Activated CD4-positive, CD25-positive, alpha-beta regulatory T cell treated with anti-CD3 and anti-CD28 coated beads, Interleukin-2, amount 50 U/mL, for 16 hours (primary cell): ENCODE data around the gene PATE1.

Source experiments
- DNase-seq: peaks from one replicate; pipeline ENCODE4 v3.0.0-alpha.2; 2020; ENCODE audit warnings: low read depth, low spot score

The PATE1 gene

DNA sequence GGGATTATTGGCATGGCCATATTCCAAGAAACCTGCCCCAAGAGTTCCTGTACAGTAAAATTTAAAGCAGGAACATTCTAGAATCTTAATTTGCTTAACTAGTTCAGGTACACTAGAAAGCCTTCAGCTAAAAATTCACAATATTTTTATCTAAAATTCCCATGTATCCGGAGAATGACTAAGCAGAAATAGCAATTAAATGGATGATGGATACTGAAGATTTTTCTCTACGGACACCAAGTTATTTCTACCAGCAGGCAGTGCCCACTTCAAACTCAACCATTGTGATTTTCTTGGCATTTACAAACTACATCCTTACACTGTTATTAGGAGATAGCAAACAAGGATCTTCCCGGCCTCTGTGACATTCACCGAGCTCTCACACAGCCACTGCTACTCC, 44.7 kb downstream of the PATE1 start:
- no peak for DNase-seq

DNA sequence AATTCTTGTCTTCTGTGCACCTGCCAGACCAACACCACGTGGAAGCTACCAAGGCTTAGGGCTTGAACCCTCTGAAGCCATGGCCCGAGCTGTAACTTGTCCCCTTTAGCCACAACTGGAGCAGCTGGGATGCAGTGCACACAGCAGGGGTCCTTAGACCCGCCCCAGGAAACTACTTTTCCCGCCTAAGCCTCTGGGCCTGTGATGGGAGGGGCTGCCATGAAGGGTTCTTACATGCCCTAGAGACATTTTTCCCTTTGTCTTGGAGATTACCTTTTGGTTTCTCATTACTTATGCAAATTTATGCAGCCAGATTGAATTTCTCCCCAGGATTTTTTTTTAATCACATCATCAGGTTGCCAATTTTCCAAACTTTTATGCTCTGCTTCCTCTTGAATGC, 51.6 kb downstream of the PATE1 start:
- no peak for DNase-seq
